ENCODE results near the gene SERPINC1. TPM values are rescaled to one million over a fixed set of nuclear protein-coding genes. Genes with fewer than 3 reads are reported as not detected.

The SERPINC1 gene
- total and polyA plus RNA-seq, 9 of the 15 experiments (the other 6 are each of a cell fraction or from before 2014, with no cell fraction given), result 0.07 to 1.2 (median 0.50) TPM

- TF ChIP-seq ZBTB40 (IDR thresholded peaks at IDR 0.05) (peak; percentile 96), ZBTB40 (CRISPR knock-in tag; IDR thresholded peaks at IDR 0.05) (no peak), IRF1 (CRISPR knock-in tag; IDR thresholded peaks at IDR 0.05; ENCODE audit: borderline replicate concordance) (no peak), KLF16 (IDR thresholded peaks at IDR 0.05) (peak; percentile 93), ZNF695 (CRISPR knock-in tag; IDR thresholded peaks at IDR 0.05) (no peak), SMARCE1 (IDR thresholded peaks at IDR 0.05) (peak; percentile 38), ETS1 (conservative IDR thresholded peaks at IDR 0.05; ENCODE audit: control insufficient read depth, low read depth, low read length) (no peak; the same call in 1 of the 2 replicates), RBM22 (IDR thresholded peaks at IDR 0.05; ENCODE audit: low read depth, low read length, poor library complexity, severe bottlenecking) (peak; percentile 63), C11orf30 (IDR thresholded peaks at IDR 0.05; ENCODE audit: low read depth) (peak; percentile 41), ARNT (IDR thresholded peaks at IDR 0.05) (peak; percentile 37 to 64; a peak in 1 of 4 replicates), GTF2E2 (tag; IDR thresholded peaks at IDR 0.05) (peak; percentile 21; the same call in 1 of the 2 replicates), RBM14 (IDR thresholded peaks at IDR 0.05; ENCODE audit: borderline replicate concordance, insufficient read depth, low read depth, low read length) (no peak), MNT (conservative IDR thresholded peaks at IDR 0.05) (peak; percentile 13 to 77; a peak in 3 of 4 replicates), RB1 (IDR thresholded peaks at IDR 0.05; ENCODE audit: low read depth) (peak; percentile 91), MCM3 (IDR thresholded peaks at IDR 0.05) (no peak)
These were observed 48.7 kb downstream of the SERPINC1 start, which contains the start of gene ZBTB37 (continued) for GRCh38 chr1:173868266-173869020.

All from K562 (cell line).